GM10266 (cell line): ENCODE results near the gene FAM47E.

Source experiments
- DNase-seq: peaks from one replicate; pipeline ENCODE4 v3.0.0; 2012; ENCODE audit errors: extremely low spot score
- CTCF ChIP-seq: IDR thresholded peaks from 2 replicates; pipeline ENCODE4 v1.5.1; 2012; ENCODE audit warnings: mild to moderate bottlenecking, low read depth; ENCODE audit not compliant: control insufficient read depth, insufficient read depth; ENCODE audit errors: missing control alignments

Gene FAM47E

GRCh38 chr4:76315267-76315918 lies 63.9 kb downstream of the FAM47E start:
- TF ChIP-seq CTCF: no peak
- DNase-seq: no peak

- TF ChIP-seq CTCF: no peak
- no peak for DNase-seq
Observed at GRCh38 chr4:76316131-76316530, 64.6 kb downstream of the FAM47E start.

- DNase-seq: no peak
- TF ChIP-seq CTCF: no peak
Observed at GRCh38 chr4:76322236-76322635, 70.7 kb downstream of the FAM47E start.

- no peak for TF ChIP-seq CTCF
Observed at GRCh38 chr4:76325072-76325471, 73.6 kb downstream of the FAM47E start.

GRCh38 chr4:76326515-76326914 lies 75.0 kb downstream of the FAM47E start:
- no peak for DNase-seq
- TF ChIP-seq CTCF: no peak

More at GRCh38 chr4:76325072-76325471, 73.6 kb downstream of the FAM47E start:
- no peak for DNase-seq
